HL-60/S4 treated with phorbol 12-myristate 13-acetate at 8.2 ng/mL for 4 days and 3 days (cell line): ENCODE results near the gene SLC16A13.
"Not testable (repeated sequence)": the region's sequence is repeated elsewhere in the genome, so short reads cannot be mapped to it uniquely, and the experiment has no call there.

Source experiments
- in situ Hi-C: fragments of 300-500 bp; cut with MboI; formaldehyde crosslinking; loops from 2 replicates; pipeline ENCODE4 v1.15.0; 2022; ENCODE audit warnings: low sequenced_read_pairs

The SLC16A13 gene

GRCh38 chr17:7035591-7036368, at the start of gene SLC16A13:
Gene SLC16A13, plus strand, starts transcription at chr17:7036015. Its CDS starts 368 bp downstream, at chr17:7036383.
- in situ Hi-C loops, result no loop called here

- in situ Hi-C loops, result no loop called here
Measured at GRCh38 chr17:6986676-6987075, 49.1 kb upstream of the SLC16A13 start.

- in situ Hi-C loops, result no loop called here
Measured at GRCh38 chr17:6989779-6990178, 46.0 kb upstream of the SLC16A13 start.

GRCh38 chr17:6993613-6994056, 42.2 kb upstream of the SLC16A13 start:
- in situ Hi-C loops, result not testable (repeated sequence)

- in situ Hi-C loops, result no loop called here
Measured at GRCh38 chr17:6994118-6994598, 41.7 kb upstream of the SLC16A13 start.

- in situ Hi-C loops, result no loop called here
Measured at GRCh38 chr17:6994666-6995256, 41.1 kb upstream of the SLC16A13 start.

- in situ Hi-C loops, result no loop called here
Measured at GRCh38 chr17:6995500-6996255, 40.1 kb upstream of the SLC16A13 start, which contains the start of gene ALOX12. Gene ALOX12, plus strand, starts transcription at chr17:6996049. Its CDS starts 69 bp downstream, at chr17:6996118.

- in situ Hi-C loops, result no loop called here
Measured at GRCh38 chr17:6996256-6997011, 39.4 kb upstream of the SLC16A13 start.

GRCh38 chr17:6997171-6997570, 38.6 kb upstream of the SLC16A13 start:
- in situ Hi-C loops, result no loop called here

- in situ Hi-C loops, result no loop called here
Measured at GRCh38 chr17:6998855-6999508, 36.8 kb upstream of the SLC16A13 start.

- in situ Hi-C loops, result loop anchor here (10.0 to 25.0 kb wide), 2 partner anchors 87 to 339 kb away; partner anchors contain the start of genes C17orf100 and MED31
Measured at GRCh38 chr17:7001318-7001961, 34.4 kb upstream of the SLC16A13 start.

GRCh38 chr17:7002288-7003047, 33.3 kb upstream of the SLC16A13 start:
- in situ Hi-C loops, result loop anchor here (10.0 to 25.0 kb wide), 2 partner anchors 88 to 340 kb away; partner anchors contain the start of genes C17orf100 and MED31

- in situ Hi-C loops, result loop anchor here (10.0 to 25.0 kb wide), 2 partner anchors 89 to 341 kb away; partner anchors contain the start of genes C17orf100 and MED31
Measured at GRCh38 chr17:7003745-7004144, 32.1 kb upstream of the SLC16A13 start.

- in situ Hi-C loops, result loop anchor here (10.0 to 25.0 kb wide), 2 partner anchors 90 to 342 kb away; partner anchors contain the start of genes C17orf100 and MED31
Measured at GRCh38 chr17:7004398-7005253, 31.2 kb upstream of the SLC16A13 start.

GRCh38 chr17:7005716-7006115, 30.1 kb upstream of the SLC16A13 start:
- in situ Hi-C loops, result loop anchor here (10.0 to 25.0 kb wide), 2 partner anchors 91 to 343 kb away; partner anchors contain the start of genes C17orf100 and MED31

GRCh38 chr17:7007143-7007542, 28.7 kb upstream of the SLC16A13 start:
- in situ Hi-C loops, result loop anchor here (10.0 to 25.0 kb wide), 2 partner anchors 92 to 345 kb away; partner anchors contain the start of genes C17orf100 and MED31

GRCh38 chr17:7010523-7010922, 25.3 kb upstream of the SLC16A13 start:
- in situ Hi-C loops, result loop anchor here (25.0 kb wide), 1 partner anchor 348 kb away; the partner anchor contains the start of genes C17orf100 and MED31
